Sigmoid colon (tissue), 4 donors: Measurements from ENCODE around the gene ZNF627.

Experiments
- EP300 ChIP-seq, 4 donors: sonication (generic); formaldehyde crosslinking; IDR thresholded peaks; one replicate each; pipeline ENCODE4 v1.6.1; 2017; ENCODE audit warnings: antibody characterized with exemption in 4 of 4
- POLR2A ChIP-seq, 2 donors: fragments of 450-650 bp; IDR thresholded peaks; one replicate each; pipeline ENCODE4 v1.6.1; 2016; ENCODE audit warnings: antibody characterized with exemption in 2 of 2, mild to moderate bottlenecking in 2 of 2, moderate library complexity in 2 of 2
- POLR2AphosphoS5 ChIP-seq, 4 donors: sonication (generic); formaldehyde crosslinking; IDR thresholded peaks; one replicate each; pipeline ENCODE4 v1.6.1; 2017; ENCODE audit warnings: antibody characterized with exemption in 4 of 4
- TF ChIP-seq, protein P1 (sequence below), 4 experiments: fragments of 450-650 bp in 3 of 4; fragments of 200-600 bp in 1 of 4; IDR thresholded peaks; one replicate each; pipeline ENCODE4 v1.5.1; 2016 to 2019; ENCODE audit warnings: antibody characterized with exemption in 4 of 4, mild to moderate bottlenecking in 3 of 4, moderate library complexity in 2 of 4

DNA sequence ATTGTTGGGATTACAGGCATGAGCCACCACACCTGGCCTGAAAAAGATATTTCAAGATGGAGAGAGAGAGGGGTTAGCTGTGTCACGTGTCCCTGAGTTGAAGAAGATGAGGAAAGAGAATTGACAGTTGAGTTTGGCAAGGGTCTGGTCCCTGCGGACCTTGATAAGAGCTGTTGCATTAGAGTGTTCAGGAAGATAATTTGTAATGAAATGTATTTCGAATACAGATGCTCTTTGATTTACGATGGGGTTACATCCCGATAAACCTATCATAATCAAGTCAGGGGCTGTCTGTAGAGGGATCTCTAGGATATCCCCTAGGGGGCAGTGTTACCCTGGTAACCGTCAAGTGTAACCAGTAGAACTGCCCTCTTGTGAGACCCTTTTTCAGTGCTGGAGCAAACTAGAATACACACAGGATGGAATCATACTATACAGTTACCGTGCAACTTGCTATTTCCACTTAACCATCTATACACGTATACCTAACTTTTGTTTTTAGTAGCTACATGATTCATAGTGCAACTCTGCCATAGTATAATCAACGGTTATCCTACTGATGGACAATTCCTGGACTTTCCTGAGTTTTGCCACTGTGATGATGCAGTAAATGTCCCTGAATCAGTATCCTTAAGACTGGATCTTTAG, 36.8 kb upstream of the ZNF627 start:
- TF ChIP-seq, protein P1, sequence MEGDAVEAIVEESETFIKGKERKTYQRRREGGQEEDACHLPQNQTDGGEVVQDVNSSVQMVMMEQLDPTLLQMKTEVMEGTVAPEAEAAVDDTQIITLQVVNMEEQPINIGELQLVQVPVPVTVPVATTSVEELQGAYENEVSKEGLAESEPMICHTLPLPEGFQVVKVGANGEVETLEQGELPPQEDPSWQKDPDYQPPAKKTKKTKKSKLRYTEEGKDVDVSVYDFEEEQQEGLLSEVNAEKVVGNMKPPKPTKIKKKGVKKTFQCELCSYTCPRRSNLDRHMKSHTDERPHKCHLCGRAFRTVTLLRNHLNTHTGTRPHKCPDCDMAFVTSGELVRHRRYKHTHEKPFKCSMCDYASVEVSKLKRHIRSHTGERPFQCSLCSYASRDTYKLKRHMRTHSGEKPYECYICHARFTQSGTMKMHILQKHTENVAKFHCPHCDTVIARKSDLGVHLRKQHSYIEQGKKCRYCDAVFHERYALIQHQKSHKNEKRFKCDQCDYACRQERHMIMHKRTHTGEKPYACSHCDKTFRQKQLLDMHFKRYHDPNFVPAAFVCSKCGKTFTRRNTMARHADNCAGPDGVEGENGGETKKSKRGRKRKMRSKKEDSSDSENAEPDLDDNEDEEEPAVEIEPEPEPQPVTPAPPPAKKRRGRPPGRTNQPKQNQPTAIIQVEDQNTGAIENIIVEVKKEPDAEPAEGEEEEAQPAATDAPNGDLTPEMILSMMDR (IDR thresholded peaks at IDR 0.05): peak in 3 of 4 experiments; percentile 23 to 49 (median 48)
- no peak for TF ChIP-seq POLR2AphosphoS5 (IDR thresholded peaks at IDR 0.05)
- TF ChIP-seq EP300 (IDR thresholded peaks at IDR 0.05): no peak
- TF ChIP-seq POLR2A (IDR thresholded peaks at IDR 0.05): no peak
